GM23248 (cell line): ENCODE results near the gene PKD1.

Source experiments
- EZH2 ChIP-seq: fragments of 200-600 bp; sonication (generic); IDR thresholded peaks from 2 replicates; pipeline ENCODE4 v1.6.1; 2018; ENCODE audit warnings: antibody characterized with exemption, mild to moderate bottlenecking; ENCODE audit not compliant: insufficient read depth, poor library complexity, severe bottlenecking
- EZH2phosphoT487 ChIP-seq: fragments of 200-600 bp; sonication (generic); IDR thresholded peaks from 2 replicates; pipeline ENCODE4 v1.6.1; 2018; ENCODE audit warnings: antibody characterized with exemption, moderate library complexity, mild to moderate bottlenecking, low read depth; ENCODE audit not compliant: insufficient read depth

DNA sequence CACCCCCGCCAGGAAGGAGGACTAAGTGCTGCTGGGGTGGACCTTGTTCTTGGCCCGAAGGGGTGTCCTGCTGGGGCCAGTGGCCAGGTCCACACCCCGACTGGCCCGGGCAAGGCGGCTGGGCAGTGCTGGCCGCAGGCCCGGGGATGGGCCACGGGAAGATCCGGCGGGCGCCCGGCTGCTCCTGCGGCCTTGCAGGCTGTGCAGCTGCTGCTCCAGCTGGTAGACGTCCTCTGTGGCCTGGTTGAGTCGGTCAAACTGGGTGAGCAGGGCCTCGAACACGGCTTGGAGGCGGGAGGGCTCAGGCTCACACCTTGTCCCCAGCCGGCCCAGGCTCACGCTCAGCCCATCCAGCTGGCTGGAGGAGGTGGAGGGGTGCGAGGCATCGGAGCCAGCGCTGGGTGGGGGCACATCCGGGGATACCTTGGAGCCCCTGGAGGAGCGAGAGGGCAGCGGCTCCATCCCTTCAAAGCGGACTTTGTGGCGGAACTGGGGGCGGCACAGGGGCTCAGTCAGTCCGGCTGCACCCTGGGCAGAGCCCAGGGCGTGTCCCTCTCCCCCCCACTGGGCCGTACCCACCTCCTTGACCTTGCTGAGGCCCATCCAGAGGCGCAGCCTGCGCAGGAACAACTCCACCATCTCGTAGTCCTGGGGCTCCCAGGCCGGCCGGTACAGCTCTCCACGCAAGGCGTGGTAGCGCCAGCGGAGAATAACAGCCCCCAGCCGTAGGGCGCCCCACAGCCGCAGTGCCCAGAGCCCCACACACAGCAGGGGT lies 45.8 kb downstream of the PKD1 start:
- TF ChIP-seq EZH2phosphoT487, result no peak
- TF ChIP-seq EZH2, result no peak
